Erythroblast (primary cell): Measurements from ENCODE around the gene HIRA.

Experiments
- GATA1 ChIP-seq: IDR thresholded peaks from 2 replicates; pipeline ENCODE4 v1.6.1; 2011; ENCODE audit warnings: low read depth, mild to moderate bottlenecking, control low read depth, low read length, moderate library complexity
- POLR2A ChIP-seq: IDR thresholded peaks from 2 replicates; pipeline ENCODE4 v1.6.1; 2011; ENCODE audit warnings: mild to moderate bottlenecking, low read length

- no peak for TF ChIP-seq POLR2A
- no peak for TF ChIP-seq GATA1
Measured at GRCh38 chr22:19374410-19374809, 57.1 kb downstream of the HIRA start.
